ENCODE measurements around the gene PIK3C3.
A peak's percentile ranks its signal among the peaks of the same experiment; 100 is the strongest.

PIK3C3 gene

DNA sequence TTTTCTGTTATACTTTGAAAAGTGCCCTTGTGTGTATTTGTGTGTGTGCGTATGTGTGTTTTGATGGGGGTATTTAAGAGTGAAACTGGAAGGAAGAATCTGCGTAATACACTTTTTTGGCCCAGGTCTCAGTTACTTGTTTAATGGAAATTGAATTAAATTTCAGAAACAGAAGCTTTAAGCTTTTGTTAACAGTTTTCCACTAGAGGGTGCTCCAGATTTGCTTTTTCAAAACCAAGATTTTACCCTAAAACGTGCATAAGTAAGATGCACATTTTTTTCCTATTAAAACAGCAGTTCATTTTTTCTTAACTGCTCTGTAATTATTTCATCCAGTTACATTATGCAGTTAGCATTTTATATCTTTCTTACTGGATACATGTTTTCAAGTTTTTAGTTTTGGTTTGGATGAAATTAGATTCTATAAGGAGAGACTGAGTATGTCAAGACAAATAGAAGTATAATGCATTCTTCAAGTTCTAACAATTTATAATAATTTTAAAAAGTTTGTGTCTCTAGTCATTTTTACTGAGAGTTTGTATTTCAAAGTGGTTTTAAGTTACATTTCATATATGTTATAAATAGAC is 97.2 kb downstream of the PIK3C3 start:
- intact Hi-C loops (cut with DNase I), result no loop called here
- peak in 1 of 42 donors; percentile 15 for DNase-seq

DNA sequence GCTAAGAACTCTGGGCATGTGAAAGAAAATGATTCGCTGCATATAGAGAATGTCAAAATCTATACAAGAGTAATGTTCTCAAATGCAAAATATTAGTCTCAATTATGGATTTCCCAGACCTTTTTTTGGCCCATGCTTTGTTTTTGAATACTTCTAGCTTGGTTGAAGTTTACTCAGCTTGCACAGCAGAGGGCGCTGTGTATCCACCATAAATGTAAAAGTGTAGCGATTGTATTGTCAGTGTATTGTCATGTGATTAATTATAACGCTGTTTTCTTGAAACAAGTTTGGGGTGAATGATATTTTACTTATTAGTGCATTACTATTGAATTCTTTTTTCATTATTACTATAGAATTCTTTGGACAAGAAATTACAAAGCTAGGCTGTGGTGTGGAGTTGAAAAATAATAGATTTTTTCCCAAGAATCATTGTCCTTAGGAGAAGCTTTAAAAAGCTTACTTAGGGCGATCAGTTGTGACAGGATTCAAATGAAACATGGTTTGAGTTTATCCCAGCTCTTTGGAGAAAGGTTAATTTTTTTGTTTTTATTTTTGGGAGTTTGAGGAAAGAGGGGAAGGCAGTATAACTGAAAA is 98.3 kb downstream of the PIK3C3 start:
- peak; percentile 17 to 85 (median 68) for DNase-seq
- intact Hi-C loops (cut with DNase I), result no loop called here

DNA sequence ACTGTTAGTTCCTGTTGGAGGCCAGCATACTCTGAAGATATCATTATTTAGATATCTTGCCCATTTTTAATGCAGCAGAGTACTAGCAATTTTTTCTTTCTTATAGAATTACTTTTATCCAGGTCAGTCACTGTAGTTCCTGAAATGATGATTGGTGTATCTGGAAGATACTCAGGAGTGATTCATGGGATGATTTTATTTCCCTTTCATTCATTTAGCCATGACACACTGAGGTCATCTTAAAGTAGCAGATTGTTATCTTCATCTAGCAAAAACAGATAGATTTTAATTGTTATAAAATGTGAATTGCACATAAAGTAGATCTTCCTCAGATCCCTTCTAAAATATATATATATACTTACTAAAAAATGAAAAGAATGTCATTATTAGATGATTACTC is 109.1 kb downstream of the PIK3C3 start:
- intact Hi-C loops (cut with DNase I), result no loop called here
- DNase-seq, result no peak

DNA sequence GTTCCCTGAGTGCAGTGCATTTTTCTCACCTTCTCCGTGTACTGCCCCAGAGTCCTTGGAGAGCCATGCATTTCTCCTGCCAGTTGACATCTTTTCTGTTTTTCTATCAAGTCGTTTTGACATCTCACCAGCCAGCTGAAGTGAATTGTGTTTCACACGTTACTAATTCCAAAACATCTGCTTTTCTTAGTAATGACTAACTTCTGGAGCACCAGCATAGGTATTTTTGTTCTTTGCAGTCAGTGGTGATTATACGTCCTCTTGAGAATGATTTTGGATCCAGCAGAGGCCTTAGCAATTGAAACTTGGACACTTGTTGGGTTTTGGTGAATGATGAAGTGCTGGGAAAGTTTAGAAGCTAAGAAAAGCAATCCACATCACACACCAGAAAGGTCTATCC is 112.5 kb downstream of the PIK3C3 start:
- intact Hi-C loops (cut with DNase I), result no loop called here

DNA sequence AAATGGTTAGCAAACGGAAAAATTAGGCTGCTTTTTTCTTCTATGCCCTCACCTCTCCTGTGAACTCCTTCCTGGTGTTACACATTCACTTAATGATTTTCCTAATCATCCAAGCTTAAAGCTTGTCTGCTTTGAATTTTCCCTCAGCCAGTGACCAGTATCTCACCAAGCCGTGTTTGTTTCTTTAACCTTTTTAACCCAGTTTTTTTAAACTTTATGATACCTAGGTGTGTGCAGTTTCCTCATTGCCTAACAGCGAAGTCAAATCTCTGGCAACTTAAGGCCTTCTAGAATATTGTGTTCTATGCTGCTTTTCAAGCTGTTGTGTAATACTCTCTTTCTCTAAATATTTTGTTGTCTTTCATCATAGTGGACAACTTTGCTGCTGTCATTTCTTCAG is 113.0 kb downstream of the PIK3C3 start:
- intact Hi-C loops (cut with DNase I), result no loop called here
- no peak for DNase-seq

More for the DNA sequence above, 112.5 kb downstream of the PIK3C3 start:
- no peak for DNase-seq

DNA sequence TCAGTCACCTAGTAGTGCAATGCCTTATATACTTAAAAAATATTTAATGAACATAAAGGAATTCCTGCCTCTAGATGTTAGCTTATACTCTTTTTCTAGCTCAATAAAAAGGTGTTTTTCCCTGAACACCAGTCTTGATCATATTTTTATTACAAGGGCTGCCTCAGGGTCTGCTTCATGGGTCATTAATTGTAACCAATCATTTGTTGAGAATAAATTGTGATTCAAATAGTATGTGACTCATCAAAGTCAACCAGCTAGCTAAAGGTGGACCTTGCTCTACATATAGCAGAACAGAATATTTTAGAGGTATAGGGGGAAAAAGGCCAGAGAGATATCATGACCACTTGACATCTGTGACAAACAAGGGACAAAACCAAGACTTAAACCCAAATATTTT is 114.0 kb downstream of the PIK3C3 start:
- intact Hi-C loops (cut with DNase I), result no loop called here
- DNase-seq, result no peak

DNA sequence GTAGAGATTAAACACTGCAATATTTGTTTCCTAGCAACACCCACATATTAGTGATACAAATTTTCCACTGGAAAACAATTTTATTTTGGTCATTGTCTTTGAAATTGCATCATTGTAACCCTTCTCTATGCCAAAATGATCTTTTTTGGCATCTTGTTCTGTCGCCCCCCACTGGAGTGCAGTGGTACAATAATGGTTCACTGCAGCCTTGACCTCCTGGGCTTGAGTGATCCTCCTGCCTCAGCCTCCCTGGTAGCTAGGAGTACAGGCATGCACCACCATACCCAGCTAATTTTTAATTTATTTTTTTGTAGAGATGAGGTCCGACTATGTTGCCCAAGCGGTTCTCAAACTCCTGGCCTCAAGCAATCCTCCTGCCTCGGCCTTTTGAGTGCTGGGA is 117.4 kb downstream of the PIK3C3 start:
- intact Hi-C loops (cut with DNase I), result no loop called here
- DNase-seq, result no peak

DNA sequence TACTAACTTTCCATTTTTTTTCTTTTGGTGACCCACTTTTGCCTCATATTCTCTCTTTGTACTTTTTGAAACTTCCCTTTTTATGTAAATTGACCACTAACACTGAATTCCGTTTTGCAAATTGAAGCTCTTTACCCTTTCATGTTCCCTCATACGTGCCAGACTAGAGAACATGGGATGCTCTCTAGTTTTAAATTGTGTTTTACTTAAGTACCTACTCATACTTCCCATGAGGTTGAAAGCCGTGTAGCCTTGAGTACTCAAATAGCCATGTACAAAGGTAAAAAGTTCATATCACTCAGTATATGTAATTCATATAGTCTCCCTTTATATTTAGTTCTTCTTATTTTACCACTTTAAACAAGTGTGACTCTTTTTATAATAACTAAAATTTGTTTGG is 119.7 kb downstream of the PIK3C3 start:
- no peak for DNase-seq
- intact Hi-C loops (cut with DNase I), result no loop called here

DNA sequence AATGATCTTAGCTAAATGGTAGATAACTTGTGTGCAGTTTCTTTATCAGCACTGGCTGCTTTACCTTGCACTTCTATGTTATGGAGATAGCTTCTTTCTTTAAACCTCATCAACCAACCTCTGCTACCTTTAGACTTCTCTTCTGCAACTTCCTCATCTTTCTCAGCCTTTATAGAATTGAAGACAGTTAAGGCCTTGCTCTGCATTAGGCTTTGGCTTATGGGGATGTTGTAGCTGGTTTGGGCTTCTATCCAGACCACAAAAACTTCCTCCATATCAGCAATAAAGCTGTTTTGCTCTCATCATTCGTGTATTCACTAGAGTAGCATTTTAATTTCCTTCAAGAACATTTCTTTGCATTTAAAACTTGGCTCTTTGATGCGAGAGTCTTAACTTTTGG is 123.7 kb downstream of the PIK3C3 start:
- intact Hi-C loops (cut with DNase I), result no loop called here
- no peak for DNase-seq

DNA sequence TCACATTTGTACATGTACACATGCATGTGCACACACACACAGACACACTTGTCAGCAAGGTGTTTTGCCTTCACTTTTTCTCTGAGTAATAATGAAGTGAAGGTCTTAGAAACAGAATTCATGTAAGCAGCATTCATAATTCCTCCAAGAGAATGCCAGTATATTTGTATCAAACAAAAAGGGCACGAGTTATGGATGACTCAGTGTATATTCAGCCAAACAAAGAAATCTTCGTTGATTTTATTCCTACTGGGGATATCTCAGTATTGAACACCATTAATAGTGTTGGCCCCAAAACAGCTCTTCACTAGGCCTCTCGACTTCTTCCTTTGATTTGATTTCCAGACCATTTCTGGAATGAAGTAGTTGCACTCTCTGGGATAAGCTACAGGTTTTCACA is 125.3 kb downstream of the PIK3C3 start:
- intact Hi-C loops (cut with DNase I), result no loop called here
- DNase-seq, result no peak

DNA sequence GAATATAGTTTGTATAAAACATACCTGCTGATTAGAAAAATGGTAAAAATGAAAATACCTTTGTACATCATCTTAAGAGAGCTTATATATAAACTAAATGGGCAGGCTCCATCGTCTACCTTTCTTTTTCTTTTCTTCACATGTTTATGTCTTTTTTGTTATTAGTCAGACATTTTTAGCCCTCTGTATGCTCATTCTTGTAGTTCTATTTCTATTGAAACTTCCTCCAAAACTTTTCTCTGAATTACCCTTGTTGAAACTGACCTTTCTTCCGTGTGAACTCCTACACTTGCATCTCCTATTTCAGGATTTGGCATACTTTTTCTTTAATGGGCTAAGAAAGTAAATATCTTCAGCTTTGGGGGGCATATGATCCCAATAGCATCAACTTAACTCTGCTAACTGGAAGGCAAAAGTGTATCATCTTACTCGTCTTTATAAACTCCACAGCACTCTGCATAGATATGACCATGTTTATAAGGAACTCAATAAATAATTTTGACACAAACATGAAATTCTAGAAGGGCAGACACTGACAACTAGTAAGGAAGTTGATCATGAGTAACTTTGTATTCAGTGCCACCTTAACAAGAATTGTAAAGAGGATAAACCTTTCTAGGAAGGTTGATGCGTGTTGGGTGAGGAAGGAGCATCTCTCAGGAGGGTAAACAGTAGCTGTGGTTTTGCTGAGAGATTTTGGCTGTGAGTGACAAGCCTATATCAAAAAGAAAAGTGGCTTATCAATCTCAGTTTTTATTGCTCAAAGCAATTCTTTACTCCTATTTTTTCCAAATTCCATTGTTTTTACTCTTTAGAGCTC is 127.6 kb downstream of the PIK3C3 start:
- no peak for DNase-seq
- intact Hi-C loops (cut with DNase I), result no loop called here

DNA sequence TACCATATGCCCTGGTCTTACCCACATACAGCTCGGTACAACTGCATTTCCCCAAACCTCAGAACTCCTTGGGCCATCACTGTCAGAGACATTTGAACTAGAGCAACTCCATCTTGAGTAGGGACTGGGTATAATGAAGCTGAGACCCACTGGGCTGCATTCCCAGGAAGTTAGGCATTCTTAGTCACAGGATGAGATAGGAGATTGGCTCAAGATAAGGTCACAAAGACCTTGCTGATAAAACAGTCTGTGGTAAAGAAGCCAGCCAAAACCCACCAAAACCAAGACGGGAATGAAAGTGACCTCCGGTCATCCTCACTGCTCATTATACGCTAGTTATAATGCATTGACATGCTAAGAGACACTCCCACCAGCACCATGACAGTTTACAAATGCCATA is 131.3 kb downstream of the PIK3C3 start:
- intact Hi-C loops (cut with DNase I), result no loop called here
- DNase-seq, result no peak

DNA sequence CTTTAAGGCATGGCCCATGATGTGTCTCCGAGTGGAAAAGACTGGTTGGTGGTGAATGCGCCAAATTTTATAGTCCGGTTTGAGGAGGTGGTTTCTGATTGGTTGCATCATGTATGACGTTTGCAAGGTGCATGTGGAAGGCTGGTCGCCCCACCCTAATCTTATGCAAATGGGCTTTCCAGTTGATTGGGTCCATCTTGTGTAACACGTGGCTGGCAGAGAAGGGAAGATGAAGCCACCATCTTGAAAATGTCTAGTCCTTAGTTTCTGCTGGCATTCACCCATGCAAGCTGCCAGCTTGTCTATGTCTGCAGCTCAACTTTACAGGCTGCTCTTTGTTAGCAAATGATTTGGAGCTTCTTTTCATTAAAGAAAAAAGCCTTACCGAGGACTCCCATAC is 132.2 kb downstream of the PIK3C3 start:
- intact Hi-C loops (cut with DNase I), result no loop called here
- peak in 1 of 42 donors; percentile 4 for DNase-seq

DNA sequence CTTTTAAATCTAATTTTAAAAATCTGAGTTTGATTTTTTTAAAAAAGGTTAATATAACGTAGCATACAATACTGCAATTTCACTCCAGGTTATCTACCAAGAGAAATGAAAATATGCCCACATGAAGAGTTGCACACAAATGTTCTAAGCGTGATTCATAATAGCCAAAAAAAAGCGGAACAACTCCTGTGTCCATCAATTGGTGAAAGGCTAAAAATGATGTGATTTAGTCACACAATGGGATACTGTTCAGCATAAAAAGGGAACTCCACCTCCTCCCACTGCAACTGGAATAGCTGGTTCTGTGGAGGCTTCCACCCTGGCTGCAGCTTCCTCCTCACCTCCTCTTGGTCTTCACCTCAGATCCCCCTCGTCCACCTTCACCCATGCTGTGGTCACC is 132.8 kb downstream of the PIK3C3 start:
- intact Hi-C loops (cut with DNase I), result no loop called here
- DNase-seq, result peak in 3 of 42 donors; percentile 2 to 25 (median 7)

DNA sequence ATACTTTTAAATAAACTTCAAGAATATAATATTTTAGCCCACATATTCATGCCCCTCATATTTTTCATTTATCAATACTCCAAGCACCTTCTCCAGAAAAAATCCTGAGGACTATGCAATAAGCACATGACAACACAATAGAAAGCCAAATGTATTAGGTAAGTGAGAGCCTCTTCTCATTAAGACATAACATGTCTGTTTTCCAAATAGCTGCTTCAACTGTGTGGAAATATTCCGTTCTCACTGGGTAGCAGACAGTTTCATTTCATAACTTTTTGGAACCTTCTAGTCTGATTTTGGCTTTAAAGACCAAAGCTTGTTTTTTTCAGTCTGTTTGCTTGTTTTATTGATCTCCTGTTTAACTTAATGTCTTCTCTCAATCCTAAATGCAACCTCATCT is 137.8 kb downstream of the PIK3C3 start:
- no peak for DNase-seq
- intact Hi-C loops (cut with DNase I), result no loop called here

DNA sequence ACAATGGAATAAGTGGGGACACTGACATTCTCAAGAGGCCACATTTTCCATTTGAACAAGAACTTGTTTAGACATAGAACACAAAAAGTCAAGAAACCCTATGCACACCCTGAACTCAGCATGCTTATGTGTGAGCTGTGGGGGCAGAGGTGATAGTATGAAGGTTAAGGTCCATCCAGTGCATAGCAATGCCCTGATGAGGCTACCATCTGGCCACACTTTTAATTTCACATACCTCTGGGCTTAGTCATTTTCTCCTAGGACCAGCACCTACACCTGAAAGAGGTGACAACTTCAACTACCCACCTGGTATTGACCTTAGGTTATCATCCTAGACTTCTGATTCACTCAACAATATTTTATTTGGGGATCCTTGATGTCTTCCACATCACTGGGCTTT is 139.8 kb downstream of the PIK3C3 start:
- intact Hi-C loops (cut with DNase I), result no loop called here
- no peak for DNase-seq

DNA sequence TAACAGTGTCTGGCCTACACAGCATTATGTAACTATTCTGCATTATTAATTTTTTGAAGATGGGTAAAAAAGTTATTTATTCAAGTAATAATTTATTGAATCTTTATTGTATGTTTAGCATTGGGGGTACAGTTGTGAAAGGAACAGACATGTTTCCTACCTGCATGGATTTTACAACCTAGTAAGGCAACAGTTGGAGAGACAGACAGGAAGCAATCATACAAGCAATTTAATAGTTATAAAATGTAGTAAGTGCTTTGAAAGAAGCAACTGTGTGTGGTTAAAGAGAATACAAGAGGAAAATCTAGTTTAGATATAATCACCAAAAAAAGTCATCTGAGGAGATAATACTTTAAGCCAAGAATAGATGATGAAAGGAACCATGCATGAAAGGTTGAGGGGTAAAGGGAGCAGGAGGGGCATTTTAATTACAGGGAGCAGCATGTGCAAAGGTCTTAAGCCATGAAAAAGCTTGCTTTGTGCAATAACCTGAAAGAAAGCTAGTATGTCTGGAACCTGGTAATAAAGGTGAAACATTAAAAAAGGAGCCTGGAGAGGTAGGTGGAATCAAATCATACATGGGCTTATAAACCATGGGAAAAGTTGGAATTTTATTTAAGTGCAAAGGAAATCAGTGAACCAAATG is 140.8 kb downstream of the PIK3C3 start:
- no peak for DNase-seq
- intact Hi-C loops (cut with DNase I), result no loop called here

DNA sequence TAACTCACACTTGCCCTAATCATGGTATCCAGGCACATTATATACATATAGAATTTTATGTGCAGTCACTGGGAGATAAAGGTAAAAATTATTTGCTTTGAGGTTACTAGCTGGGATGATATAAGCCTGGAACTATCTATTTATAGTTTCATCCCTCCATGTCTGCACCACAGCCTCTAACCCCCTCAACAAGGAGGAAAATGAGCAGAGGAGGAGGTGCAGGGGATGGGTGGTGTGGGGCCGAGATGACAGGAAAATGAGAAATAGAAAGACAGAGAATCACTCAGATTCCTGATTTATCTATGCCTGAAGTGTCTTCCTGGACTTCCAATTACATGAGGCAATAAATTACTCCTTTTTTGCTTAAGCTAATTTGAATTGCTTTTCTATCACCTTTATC is 145.2 kb downstream of the PIK3C3 start:
- no peak for DNase-seq
- intact Hi-C loops (cut with DNase I), result no loop called here

DNA sequence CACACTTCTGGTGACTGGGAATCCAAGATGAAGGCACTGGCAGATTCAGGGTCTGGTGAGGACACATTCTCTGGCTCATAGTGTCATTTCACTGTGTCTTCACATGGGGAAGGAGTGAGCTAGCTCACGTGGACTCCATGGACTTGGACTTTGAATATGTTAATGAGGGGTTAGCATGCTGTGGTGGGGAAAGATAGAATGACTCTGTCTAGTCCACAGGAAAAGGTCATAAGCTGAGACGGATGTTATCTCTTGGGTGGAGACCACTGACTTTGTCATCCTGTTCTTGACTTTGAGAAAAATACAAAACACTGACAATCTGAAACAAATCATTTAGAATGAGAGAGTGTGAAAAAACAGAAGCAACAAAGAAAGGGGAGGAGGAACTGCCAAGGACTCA is 145.9 kb downstream of the PIK3C3 start:
- intact Hi-C loops (cut with DNase I), result no loop called here
- no peak for DNase-seq

DNA sequence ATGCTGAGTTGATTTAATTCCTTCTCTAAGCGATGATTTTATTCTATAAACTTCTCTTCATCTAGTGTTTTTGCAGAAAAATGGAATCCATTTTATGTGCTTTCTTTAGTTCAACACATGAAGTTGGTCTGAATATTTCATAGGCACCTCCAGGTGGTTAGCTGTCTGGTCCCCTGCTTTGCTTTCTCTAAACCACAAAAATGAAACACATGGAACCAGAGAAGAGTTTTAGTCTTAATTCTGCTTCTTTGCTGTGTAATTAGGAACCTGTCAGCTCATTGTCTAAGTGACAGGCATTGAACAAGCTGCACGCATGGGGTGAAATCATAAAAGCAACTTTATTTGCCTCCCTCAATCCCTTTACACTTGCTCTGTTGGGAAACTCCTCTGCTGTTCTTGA is 150.4 kb downstream of the PIK3C3 start:
- intact Hi-C loops (cut with DNase I), result no loop called here
- peak in 1 of 42 donors; percentile 6 for DNase-seq

All from head of caudate nucleus (tissue), 42 donors.